ENCODE results near the gene TRIM52.
"Not testable (repeated sequence)": the region's sequence is repeated elsewhere in the genome, so short reads cannot be mapped to it uniquely, and the experiment has no call there.

TRIM52 gene

DNA sequence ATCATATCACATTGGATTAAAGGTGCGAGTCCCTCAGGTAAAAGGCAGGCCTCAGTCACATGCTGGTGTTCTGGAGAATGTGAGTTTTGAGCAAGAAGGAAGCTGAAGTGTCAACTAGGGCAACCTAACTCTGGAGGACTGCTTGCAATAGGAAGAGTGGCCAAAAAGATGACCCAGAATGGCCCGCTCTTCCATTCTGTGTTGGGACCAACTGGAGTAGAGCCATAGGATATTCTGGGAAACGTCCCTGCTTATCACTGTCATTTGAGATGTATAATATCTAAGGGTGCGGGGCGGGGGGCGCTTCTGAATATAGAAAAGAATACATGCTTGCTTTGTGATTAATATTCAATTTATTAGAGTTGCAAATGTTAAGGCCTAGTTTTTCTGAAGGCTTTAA, 48.9 kb downstream of the TRIM52 start:
- no peak for DNase-seq

DNA sequence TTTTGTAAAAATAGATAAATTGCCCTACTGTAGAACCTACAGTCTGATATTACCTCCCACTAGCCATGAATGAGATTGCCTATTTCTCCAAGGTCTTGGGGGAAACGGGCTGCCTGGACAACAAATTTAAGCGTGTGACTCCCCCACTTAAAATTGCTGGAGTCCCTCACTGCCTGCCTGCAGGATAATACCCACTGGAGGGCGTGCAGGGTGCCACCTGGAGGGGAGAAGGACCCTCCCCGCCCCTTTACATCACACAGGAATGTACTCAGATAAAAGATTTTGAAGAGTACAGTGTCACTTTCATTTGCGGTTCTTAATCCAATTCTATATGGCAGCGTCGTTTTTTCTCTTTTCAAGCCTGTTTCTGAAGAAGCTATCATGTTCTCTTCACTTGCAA, 49.7 kb downstream of the TRIM52 start:
- DNase-seq = no peak

DNA sequence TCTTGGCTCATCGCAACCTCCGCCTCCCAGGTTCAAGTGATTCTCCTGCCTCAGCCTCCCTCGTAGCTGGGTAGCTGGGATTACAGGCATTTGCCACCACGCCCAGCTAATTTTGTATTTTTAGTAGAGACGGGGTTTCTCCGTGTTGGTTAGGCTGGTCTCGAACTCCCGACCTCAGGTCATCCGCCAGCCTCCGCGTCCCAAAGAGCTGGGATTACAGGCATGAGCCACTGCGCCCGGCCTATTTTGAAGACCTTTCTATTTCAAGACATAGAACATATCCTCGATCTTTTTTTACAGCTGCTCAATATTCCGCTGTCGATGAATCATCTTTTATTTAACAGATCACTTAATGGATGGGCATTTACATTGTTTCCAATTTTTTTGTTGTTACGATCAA, 50.2 kb downstream of the TRIM52 start:
- not testable (repeated sequence) for DNase-seq

DNA sequence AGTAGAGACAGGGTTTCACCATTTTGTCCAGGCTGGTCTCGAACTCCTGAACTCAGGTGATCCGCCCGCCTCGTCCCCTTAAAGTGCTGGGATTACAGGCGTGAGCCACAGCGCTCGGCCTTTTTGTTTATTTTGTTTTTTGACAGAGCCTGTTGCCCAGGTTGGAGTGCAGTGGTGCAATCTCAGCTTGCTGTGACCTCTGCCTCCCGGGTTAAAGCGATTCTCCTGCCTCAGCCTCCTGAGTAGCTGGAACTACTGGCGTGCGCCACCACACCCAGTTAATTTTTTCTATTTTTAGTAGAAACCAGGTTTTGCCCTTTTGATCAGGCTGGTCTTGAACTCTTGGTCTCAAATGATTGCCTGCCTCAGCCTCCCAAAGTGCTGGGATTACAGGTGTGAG, 50.8 kb downstream of the TRIM52 start:
- DNase-seq = not testable (repeated sequence)

DNA sequence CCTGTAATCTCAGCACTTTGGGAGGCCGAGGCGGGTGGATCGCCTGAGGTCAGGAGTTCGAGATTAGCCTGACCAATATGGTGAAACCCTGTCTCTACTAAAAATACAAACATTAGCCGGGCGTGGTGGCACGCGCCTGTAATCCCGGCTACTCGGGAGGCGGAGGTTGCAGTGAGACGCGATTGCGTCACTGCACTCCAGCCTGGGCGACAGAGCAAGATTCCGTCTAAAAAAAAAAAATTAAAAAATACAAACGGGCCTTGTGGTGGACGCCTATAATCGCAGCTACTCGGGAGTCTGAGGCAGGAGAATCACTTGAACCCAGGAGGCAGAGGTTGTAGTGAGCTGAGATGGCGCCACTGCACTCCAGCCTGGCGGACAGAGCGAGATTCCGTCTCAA, 51.9 kb downstream of the TRIM52 start:
- DNase-seq = not testable (repeated sequence)

DNA sequence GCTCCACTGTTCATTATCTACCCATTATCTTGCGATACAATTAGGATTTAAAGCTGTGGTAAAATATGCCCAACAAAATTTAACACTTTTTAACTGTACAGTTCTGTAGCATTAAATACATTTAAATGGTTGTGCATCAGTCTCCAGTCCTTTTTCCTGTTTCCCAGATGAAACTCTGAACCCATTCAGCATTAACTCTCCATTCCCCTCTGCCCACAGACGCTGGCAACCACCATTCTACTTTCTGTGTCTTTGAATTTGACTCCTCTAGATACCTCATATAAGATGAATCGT, 53.0 kb downstream of the TRIM52 start:
- no peak for DNase-seq

DNA sequence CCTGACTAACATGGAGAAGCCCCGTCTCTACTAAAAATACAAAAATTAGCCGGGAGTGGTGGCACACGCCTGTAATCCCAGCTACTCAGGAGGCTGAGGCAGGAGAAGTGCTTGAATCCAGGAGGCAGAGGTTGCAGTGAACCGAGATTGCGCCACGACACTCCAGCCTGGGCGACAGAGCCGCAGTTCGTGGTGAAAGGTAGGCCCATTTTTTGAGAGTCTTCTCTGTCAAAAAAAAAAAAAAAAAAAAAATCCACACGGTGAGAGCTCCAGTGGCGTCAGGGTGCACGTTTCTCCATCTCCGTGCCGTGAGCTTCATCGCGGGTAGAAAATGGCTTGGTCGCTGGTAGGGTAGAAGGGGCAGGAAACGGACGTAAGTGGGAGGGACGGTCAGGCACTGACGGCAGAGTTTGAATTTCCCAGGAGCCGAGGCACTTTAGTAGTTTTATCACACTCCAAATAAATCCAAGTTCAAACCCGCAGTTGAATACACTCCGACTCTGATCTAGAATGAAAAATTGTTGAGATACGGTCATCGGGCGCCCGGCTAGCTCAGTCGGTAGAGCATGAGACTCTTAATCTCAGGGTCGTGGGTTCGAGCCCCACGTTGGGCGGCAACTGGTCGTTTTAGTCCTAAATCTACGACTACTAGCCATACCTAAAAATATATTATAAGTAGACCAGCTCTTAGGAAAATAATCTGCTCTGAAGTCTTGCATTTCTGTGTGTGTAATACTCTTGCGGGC, 53.6 kb downstream of the TRIM52 start:
- no peak for DNase-seq

DNA sequence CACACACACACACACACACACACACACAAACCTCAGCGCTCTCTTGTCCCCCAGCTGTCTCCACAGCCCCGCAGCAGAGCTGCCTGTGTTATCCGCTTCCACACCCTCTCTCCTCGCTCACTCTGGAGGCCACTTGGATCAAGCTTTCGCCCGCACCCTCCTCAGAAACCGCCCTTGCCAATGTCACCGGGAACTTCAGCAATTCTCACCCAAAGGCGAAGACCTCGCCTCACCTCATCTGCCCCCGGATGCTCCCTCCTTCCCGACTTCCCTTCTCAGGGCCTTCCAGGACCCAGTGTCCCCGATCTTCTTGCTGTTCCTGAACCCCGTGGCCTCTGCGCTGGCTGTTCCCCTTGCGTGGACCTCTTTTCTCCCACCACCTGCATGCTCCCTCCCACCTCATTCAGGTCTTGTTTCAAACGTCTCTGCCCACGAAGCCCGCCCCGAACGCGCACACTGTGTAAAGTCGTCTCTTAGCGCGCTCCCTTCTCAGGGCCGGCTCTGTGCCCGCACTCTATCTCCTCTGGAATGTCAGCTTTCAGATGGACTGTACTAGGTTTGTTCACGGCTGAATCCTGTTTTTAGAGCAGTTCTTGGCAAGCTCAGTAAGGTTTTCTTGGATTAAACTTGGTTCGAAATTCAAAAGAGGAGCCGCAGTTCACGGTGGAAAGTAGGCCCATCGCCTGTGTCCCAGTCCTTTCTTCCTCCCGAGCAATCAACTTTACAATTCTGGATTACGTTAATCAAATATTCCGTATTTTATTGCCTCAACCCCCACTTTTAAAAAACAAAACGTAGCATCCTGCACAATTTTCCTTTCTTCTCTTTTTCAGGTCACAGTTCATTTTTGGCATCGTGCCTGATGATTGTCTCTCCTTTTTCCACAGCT, 54.9 kb downstream of the TRIM52 start:
- DNase-seq = no peak
